Liver (tissue), 9 donors: ENCODE data around the gene PHTF1. TPM values are rescaled to one million over a fixed set of nuclear protein-coding genes. Genes with fewer than 3 reads are reported as not detected.

Experiments used
- DNase-seq: peaks from one replicate; pipeline ENCODE4 v3.0.0-alpha.2; 2017; ENCODE audit warnings: low spot score
- H3K27ac ChIP-seq, 2 donors: one replicate each; pipeline ENCODE4 v1.7.0; 2013; ENCODE audit warnings: inconsistent platforms in 2 of 2, low read length in 2 of 2, control low read depth in 1 of 2, low read depth in 1 of 2, mild to moderate bottlenecking in 1 of 2
- H3K27me3 ChIP-seq, 4 donors: one replicate each; pipeline versions ENCODE4 v1.6.1 to v1.7.0; 2013; ENCODE audit warnings: low read length in 3 of 4, inconsistent platforms in 1 of 4, mild to moderate bottlenecking in 1 of 4, moderate library complexity in 1 of 4; ENCODE audit not compliant: control insufficient read depth in 4 of 4, insufficient read depth in 4 of 4
- H3K36me3 ChIP-seq, 4 donors: one replicate each; pipeline versions ENCODE4 v1.6.1 to v1.7.0; 2013; ENCODE audit warnings: low read length in 3 of 4, mild to moderate bottlenecking in 3 of 4, low read depth in 1 of 4, moderate library complexity in 1 of 4; ENCODE audit not compliant: control insufficient read depth in 4 of 4, insufficient read depth in 3 of 4
- H3K4me1 ChIP-seq, 4 donors: one replicate each; pipeline versions ENCODE4 v1.6.1 to v1.7.0; 2013; ENCODE audit warnings: low read length in 3 of 4, mild to moderate bottlenecking in 3 of 4, moderate library complexity in 1 of 4; ENCODE audit not compliant: control insufficient read depth in 4 of 4, insufficient read depth in 4 of 4
- H3K4me3 ChIP-seq, 3 donors: one replicate each; pipeline versions ENCODE4 v1.6.1 to v1.7.0; 2013; ENCODE audit warnings: low read length in 3 of 3, control low read depth in 1 of 3, low read depth in 1 of 3, mild to moderate bottlenecking in 1 of 3
- H3K9ac ChIP-seq, 2 donors: one replicate each; pipeline ENCODE4 v1.7.0; 2013; ENCODE audit warnings: low read length in 2 of 2, mild to moderate bottlenecking in 2 of 2, moderate library complexity in 2 of 2, control low read depth in 1 of 2, low read depth in 1 of 2
- H3K9me3 ChIP-seq, 4 donors: one replicate each; pipeline versions ENCODE4 v1.6.1 to v1.7.0; 2013; ENCODE audit warnings: low read length in 3 of 4; ENCODE audit not compliant: control insufficient read depth in 4 of 4
- EGR1 ChIP-seq, 2 donors: IDR thresholded peaks; 2 replicates each; pipeline ENCODE4 v1.6.1; 2016 to 2018; ENCODE audit warnings: antibody characterized with exemption in 2 of 2, low read depth in 2 of 2
- FOXA1 ChIP-seq: IDR thresholded peaks from 2 replicates; pipeline ENCODE4 v1.6.1; 2016; ENCODE audit warnings: antibody characterized with exemption
- GABPA ChIP-seq, 2 donors: IDR thresholded peaks in 1 of 2; conservative IDR thresholded peaks in 1 of 2; 2 replicates each; pipeline ENCODE4 v1.6.1; 2016; ENCODE audit warnings: antibody characterized with exemption in 2 of 2, mild to moderate bottlenecking in 1 of 2, moderate library complexity in 1 of 2
- HNF4A ChIP-seq, 2 donors: conservative IDR thresholded peaks; 2 replicates each; pipeline ENCODE4 v1.6.1; 2016; ENCODE audit warnings: antibody characterized with exemption in 2 of 2, mild to moderate bottlenecking in 2 of 2
- HNF4G ChIP-seq: IDR thresholded peaks from 2 replicates; pipeline ENCODE4 v1.6.1; 2016; ENCODE audit warnings: antibody characterized with exemption
- JUND ChIP-seq, 2 donors: IDR thresholded peaks; 2 replicates each; pipeline ENCODE4 v1.6.1; 2016; ENCODE audit warnings: antibody characterized with exemption in 2 of 2
- MAX ChIP-seq: IDR thresholded peaks from 2 replicates; pipeline ENCODE4 v1.6.1; 2016; ENCODE audit warnings: antibody characterized with exemption
- NR2F2 ChIP-seq: IDR thresholded peaks from 2 replicates; pipeline ENCODE4 v1.6.1; 2016; ENCODE audit warnings: antibody characterized with exemption
- RAD21 ChIP-seq, 2 donors: IDR thresholded peaks; 2 replicates each; pipeline ENCODE4 v1.6.1; 2016; ENCODE audit warnings: antibody characterized with exemption in 2 of 2, mild to moderate bottlenecking in 2 of 2
- REST ChIP-seq: IDR thresholded peaks from 2 replicates; pipeline ENCODE4 v1.6.1; 2016; ENCODE audit warnings: antibody characterized with exemption, mild to moderate bottlenecking
- RXRA ChIP-seq, 2 donors: IDR thresholded peaks; 2 replicates each; pipeline ENCODE4 v1.6.1; 2017 to 2018; ENCODE audit warnings: antibody characterized with exemption in 2 of 2, mild to moderate bottlenecking in 1 of 2
- TAF1 ChIP-seq: conservative IDR thresholded peaks from 2 replicates; pipeline ENCODE4 v1.6.1; 2016; ENCODE audit warnings: antibody characterized with exemption, mild to moderate bottlenecking
- YY1 ChIP-seq: IDR thresholded peaks from 2 replicates; pipeline ENCODE4 v1.6.1; 2016; ENCODE audit warnings: antibody characterized with exemption, mild to moderate bottlenecking
- ZBTB33 ChIP-seq: IDR thresholded peaks from 2 replicates; pipeline ENCODE4 v1.6.1; 2016; ENCODE audit warnings: antibody characterized with exemption
- WGBS: extraction: QIAGEN DNeasy Blood & Tissue Kit; methylation state at CpG from one replicate; pipeline ENCODE4 v1.1.7; 2013; 5-methylcytosine and 5-hydroxymethylcytosine counted together
- polyA plus RNA-seq, 2 donors: library from polyadenylated mRNA; stranded (reverse) in 1 of 2; unstranded in 1 of 2; fragments of 200-250 nt in 1 of 2; fragments of >200 nt in 1 of 2; fragmentation: Nextera tagmentation in 1 of 2; extraction: Ambion mirVana in 1 of 2; gene quantifications; one replicate each; pipeline versions ENCODE4 v1.2.1 to v1.2.3, GENCODE V29; 2013 to 2015
- total RNA-seq, 2 donors: library from RNA; depleted of rRNA; stranded (reverse); fragments of >200 nt; gene quantifications; one replicate each; pipeline ENCODE4 v1.2.3, GENCODE V29; 2014
- TF ChIP-seq, protein P1 (sequence below): fragments of 150-350 bp; IDR thresholded peaks from 2 replicates; pipeline ENCODE4 v1.5.1; 2017; ENCODE audit warnings: improper control_type of control experiment, low read depth, low read length; ENCODE audit not compliant: missing input control
- TF ChIP-seq, protein P2 (sequence below): IDR thresholded peaks from 2 replicates; pipeline ENCODE4 v1.6.1; 2016; ENCODE audit warnings: antibody characterized with exemption
- donor health status: healthy.
- donor health status: healthy.
- donor health status: healthy.
- donor health status: healthy.
- donor health status: healthy.

The PHTF1 gene
- total and polyA plus RNA-seq, 4 donors = 3.2 to 14.0 (median 7.3) TPM

DNA sequence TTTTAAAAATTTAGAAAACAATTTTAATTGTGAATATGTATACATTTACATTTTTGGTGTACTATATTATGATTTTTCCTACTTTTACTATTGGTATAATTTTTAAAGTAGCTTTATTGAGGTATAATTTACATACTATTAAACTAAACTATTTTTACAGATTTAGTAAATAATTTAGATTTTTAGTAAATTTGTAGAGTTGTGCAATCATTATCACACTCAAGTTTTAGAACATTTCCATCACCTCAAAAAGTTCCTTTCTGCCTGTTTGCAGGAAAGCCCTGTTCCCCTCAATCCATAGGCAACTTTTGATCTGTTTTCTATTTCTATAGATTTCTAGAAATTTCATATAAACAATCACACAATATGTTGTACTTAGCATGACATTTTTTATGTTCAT lies 8.2 kb downstream of the PHTF1 start:
- H3K9me3 ChIP-seq = no peaks in the 10 kb centered on the region
- H3K27ac ChIP-seq = no peak overlapping the region
- DNase-seq = no peak
- peaks cover 0 to under 1% (median 0%) of the 10 kb centered on the region in 4 donors for H3K4me1 ChIP-seq
- no peak overlapping the region for H3K4me3 ChIP-seq
- peaks cover 3 to 12% (median 6%) of the 10 kb centered on the region in 4 donors for H3K36me3 ChIP-seq
- TF ChIP-seq NR2F2 (no peak), RXRA (IDR thresholded peaks at IDR 0.05) (no peak), YY1 (no peak), RAD21 (IDR thresholded peaks at IDR 0.05) (no peak), FOXA1 (no peak), ZBTB33 (no peak), JUND (IDR thresholded peaks at IDR 0.05) (no peak), HNF4A (conservative IDR thresholded peaks at IDR 0.05) (no peak), MAX (no peak), HNF4G (no peak)
- TF ChIP-seq, protein P1, sequence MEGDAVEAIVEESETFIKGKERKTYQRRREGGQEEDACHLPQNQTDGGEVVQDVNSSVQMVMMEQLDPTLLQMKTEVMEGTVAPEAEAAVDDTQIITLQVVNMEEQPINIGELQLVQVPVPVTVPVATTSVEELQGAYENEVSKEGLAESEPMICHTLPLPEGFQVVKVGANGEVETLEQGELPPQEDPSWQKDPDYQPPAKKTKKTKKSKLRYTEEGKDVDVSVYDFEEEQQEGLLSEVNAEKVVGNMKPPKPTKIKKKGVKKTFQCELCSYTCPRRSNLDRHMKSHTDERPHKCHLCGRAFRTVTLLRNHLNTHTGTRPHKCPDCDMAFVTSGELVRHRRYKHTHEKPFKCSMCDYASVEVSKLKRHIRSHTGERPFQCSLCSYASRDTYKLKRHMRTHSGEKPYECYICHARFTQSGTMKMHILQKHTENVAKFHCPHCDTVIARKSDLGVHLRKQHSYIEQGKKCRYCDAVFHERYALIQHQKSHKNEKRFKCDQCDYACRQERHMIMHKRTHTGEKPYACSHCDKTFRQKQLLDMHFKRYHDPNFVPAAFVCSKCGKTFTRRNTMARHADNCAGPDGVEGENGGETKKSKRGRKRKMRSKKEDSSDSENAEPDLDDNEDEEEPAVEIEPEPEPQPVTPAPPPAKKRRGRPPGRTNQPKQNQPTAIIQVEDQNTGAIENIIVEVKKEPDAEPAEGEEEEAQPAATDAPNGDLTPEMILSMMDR = no peak
- TF ChIP-seq, protein P2, sequence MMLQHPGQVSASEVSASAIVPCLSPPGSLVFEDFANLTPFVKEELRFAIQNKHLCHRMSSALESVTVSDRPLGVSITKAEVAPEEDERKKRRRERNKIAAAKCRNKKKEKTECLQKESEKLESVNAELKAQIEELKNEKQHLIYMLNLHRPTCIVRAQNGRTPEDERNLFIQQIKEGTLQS = no peak
- no peak overlapping the region for H3K9ac ChIP-seq
- no peaks in the 10 kb centered on the region for H3K27me3 ChIP-seq

- Histone ChIP-seq H3K9ac (no peak overlapping the region), H3K27me3 (no peaks in the 10 kb centered on the region), H3K9me3 (no peaks in the 10 kb centered on the region), H3K4me1 (peaks cover 2 to 3% (median 3%) of the 10 kb centered on the region in 4 donors), H3K27ac (no peak overlapping the region), H3K36me3 (peaks cover 3 to 12% (median 6%) of the 10 kb centered on the region in 4 donors), H3K4me3 (no peak overlapping the region)
- WGBS = 88% methylated on average over 3 of the region's 3 CpGs
- no peak for DNase-seq
- TF ChIP-seq, protein P2 = no peak
- no peak for TF ChIP-seq JUND (IDR thresholded peaks at IDR 0.05)
- no peak for TF ChIP-seq NR2F2
- TF ChIP-seq HNF4A (conservative IDR thresholded peaks at IDR 0.05) = no peak
- TF ChIP-seq HNF4G = no peak
- TF ChIP-seq GABPA (IDR thresholded peaks at IDR 0.05 in 1 of 2, conservative IDR thresholded peaks at IDR 0.05 in 1 of 2) = no peak
- no peak for TF ChIP-seq EGR1 (IDR thresholded peaks at IDR 0.05; ENCODE audit: low read depth in 2 of 2)
- TF ChIP-seq RAD21 (IDR thresholded peaks at IDR 0.05) = no peak
- no peak for TF ChIP-seq FOXA1
- TF ChIP-seq RXRA (IDR thresholded peaks at IDR 0.05) = no peak
- no peak for TF ChIP-seq YY1
- TF ChIP-seq TAF1 = no peak
- no peak for TF ChIP-seq ZBTB33
- TF ChIP-seq MAX = no peak
- no peak for TF ChIP-seq REST
Observed at GRCh38 chr1:113749402-113749801, 9.9 kb downstream of the PHTF1 start.
